SK-N-MC (cell line): ENCODE measurements around the gene LAIR1.

ENCODE experiments used
- DNase-seq: peaks from one replicate; pipeline ENCODE4 v3.0.0-alpha.2; 2011; ENCODE audit warnings: low read depth, low spot score
- H3K27ac ChIP-seq: fragments of 200-600 bp; sonication (generic); 2 replicates; pipeline ENCODE4 v1.5.1; 2016; ENCODE audit warnings: mixed run types
- H3K36me3 ChIP-seq: fragments of 200-600 bp; sonication (generic); 2 replicates; pipeline ENCODE4 v1.6.1; 2017; ENCODE audit warnings: antibody characterized with exemption, low read length, mixed read lengths; ENCODE audit not compliant: insufficient read depth
- H3K4me3 ChIP-seq: fragments of 200-600 bp; sonication (generic); 2 replicates; pipeline ENCODE4 v1.5.1; 2016
- H3K9ac ChIP-seq: fragments of 200-600 bp; sonication (generic); 2 replicates; pipeline ENCODE4 v1.8.0; 2017; ENCODE audit warnings: mixed run types, mixed read lengths; ENCODE audit not compliant: insufficient read length
- H3K9me3 ChIP-seq: fragments of 200-600 bp; sonication (generic); 2 replicates; pipeline ENCODE4 v1.6.1; 2017; ENCODE audit warnings: low read depth, mild to moderate bottlenecking, antibody characterized with exemption, low read length, moderate library complexity, mixed read lengths
- EZH2 ChIP-seq: fragments of 200-600 bp; sonication (generic); IDR thresholded peaks from one replicate; pipeline ENCODE4 v1.6.1; 2017; ENCODE audit warnings: antibody characterized with exemption
- FOXP2 ChIP-seq: optimal IDR thresholded peaks from 2 replicates; pipeline ENCODE3; 2011; ENCODE audit warnings: mild to moderate bottlenecking, moderate library complexity; ENCODE audit not compliant: insufficient read depth; ENCODE audit errors: extremely low read length, control extremely low read depth
- POLR2AphosphoS5 ChIP-seq: IDR thresholded peaks from 2 replicates; pipeline ENCODE4 v1.6.1; 2012; ENCODE audit warnings: mild to moderate bottlenecking, low read depth, low read length, borderline replicate concordance

The LAIR1 gene

GRCh38 chr19:54364775-54365257 is at the start of gene LAIR1:
Gene LAIR1, minus strand, starts transcription at chr19:54364931. Its CDS starts 127 bp downstream, at chr19:54364804.
- TF ChIP-seq POLR2AphosphoS5 (no peak), EZH2 (no peak), FOXP2 (no peak)
- H3K9me3 ChIP-seq: no peaks in the 10 kb centered on the region
- H3K36me3 ChIP-seq: no peaks in the 10 kb centered on the region
- H3K27ac ChIP-seq: no peak within 1 kb of the TSS
- DNase-seq: no peak
- no peak within 1 kb of the TSS for H3K9ac ChIP-seq
- no peak within 1 kb of the TSS for H3K4me3 ChIP-seq

GRCh38 chr19:54414156-54414555 is 49.4 kb upstream of the LAIR1 start:
- no peaks in the 10 kb centered on the region for H3K36me3 ChIP-seq
- no peak overlapping the region for H3K27ac ChIP-seq
- H3K9me3 ChIP-seq: no peaks in the 10 kb centered on the region
- DNase-seq: no peak
- H3K9ac ChIP-seq: no peak overlapping the region
- TF ChIP-seq FOXP2: no peak
- TF ChIP-seq EZH2: no peak
- no peak for TF ChIP-seq POLR2AphosphoS5
- no peak overlapping the region for H3K4me3 ChIP-seq

GRCh38 chr19:54412877-54413276 is 48.1 kb upstream of the LAIR1 start:
- no peaks in the 10 kb centered on the region for H3K9me3 ChIP-seq
- no peaks in the 10 kb centered on the region for H3K36me3 ChIP-seq
- no peak for DNase-seq
- no peak overlapping the region for H3K4me3 ChIP-seq
- no peak for TF ChIP-seq FOXP2
- no peak for TF ChIP-seq EZH2
- TF ChIP-seq POLR2AphosphoS5: no peak
- H3K9ac ChIP-seq: no peak overlapping the region
- H3K27ac ChIP-seq: no peak overlapping the region

- TF ChIP-seq FOXP2 (no peak), POLR2AphosphoS5 (no peak), EZH2 (no peak)
- no peaks in the 10 kb centered on the region for H3K36me3 ChIP-seq
- DNase-seq: no peak
- H3K4me3 ChIP-seq: no peak overlapping the region
- no peaks in the 10 kb centered on the region for H3K9me3 ChIP-seq
- no peak overlapping the region for H3K27ac ChIP-seq
- no peak overlapping the region for H3K9ac ChIP-seq
Measured at GRCh38 chr19:54411033-54411432, 46.3 kb upstream of the LAIR1 start.

- DNase-seq: no peak
- no peak overlapping the region for H3K27ac ChIP-seq
- H3K9me3 ChIP-seq: no peaks in the 10 kb centered on the region
- no peak overlapping the region for H3K9ac ChIP-seq
- H3K36me3 ChIP-seq: no peaks in the 10 kb centered on the region
- TF ChIP-seq POLR2AphosphoS5 (no peak), FOXP2 (no peak), EZH2 (no peak)
- H3K4me3 ChIP-seq: no peak overlapping the region
Measured at GRCh38 chr19:54408456-54409026, 43.8 kb upstream of the LAIR1 start.

GRCh38 chr19:54407780-54408179 is 43.0 kb upstream of the LAIR1 start:
- H3K27ac ChIP-seq: no peak overlapping the region
- no peak overlapping the region for H3K9ac ChIP-seq
- TF ChIP-seq FOXP2 (no peak), EZH2 (no peak), POLR2AphosphoS5 (no peak)
- H3K4me3 ChIP-seq: no peak overlapping the region
- H3K36me3 ChIP-seq: no peaks in the 10 kb centered on the region
- DNase-seq: no peak
- H3K9me3 ChIP-seq: no peaks in the 10 kb centered on the region

GRCh38 chr19:54405628-54406027 is 40.9 kb upstream of the LAIR1 start:
- H3K36me3 ChIP-seq: no peaks in the 10 kb centered on the region
- no peak overlapping the region for H3K9ac ChIP-seq
- TF ChIP-seq POLR2AphosphoS5: no peak
- no peak for TF ChIP-seq EZH2
- no peak for TF ChIP-seq FOXP2
- no peaks in the 10 kb centered on the region for H3K9me3 ChIP-seq
- no peak for DNase-seq
- no peak overlapping the region for H3K27ac ChIP-seq
- H3K4me3 ChIP-seq: no peak overlapping the region

- no peak overlapping the region for H3K9ac ChIP-seq
- DNase-seq: no peak
- no peak for TF ChIP-seq FOXP2
- no peak for TF ChIP-seq EZH2
- H3K36me3 ChIP-seq: no peaks in the 10 kb centered on the region
- no peaks in the 10 kb centered on the region for H3K9me3 ChIP-seq
- no peak overlapping the region for H3K4me3 ChIP-seq
- no peak overlapping the region for H3K27ac ChIP-seq
Measured at GRCh38 chr19:54403054-54403453, 38.3 kb upstream of the LAIR1 start.

GRCh38 chr19:54400913-54401312 is 36.2 kb upstream of the LAIR1 start:
- TF ChIP-seq POLR2AphosphoS5 (no peak), EZH2 (no peak), FOXP2 (no peak)
- no peaks in the 10 kb centered on the region for H3K36me3 ChIP-seq
- no peak overlapping the region for H3K4me3 ChIP-seq
- no peaks in the 10 kb centered on the region for H3K9me3 ChIP-seq
- no peak overlapping the region for H3K9ac ChIP-seq
- no peak overlapping the region for H3K27ac ChIP-seq
- DNase-seq: no peak
